SU-DHL-6 (cell line): ENCODE data around the gene ARAP1.

Experiments
- H2AFZ ChIP-seq: fragments of 200-600 bp; sonication (generic); 2 replicates; pipeline ENCODE4 v1.6.1; 2014; ENCODE audit warnings: low read depth, mild to moderate bottlenecking, moderate library complexity, mixed read lengths, antibody characterized with exemption, low read length; ENCODE audit not compliant: severe bottlenecking
- H3F3A ChIP-seq: fragments of 200-600 bp; shearing (Covaris generic); 2 replicates; pipeline ENCODE4 v1.6.0; 2016; ENCODE audit warnings: antibody characterized with exemption, mild to moderate bottlenecking; ENCODE audit not compliant: insufficient read depth
- H3K27ac ChIP-seq: fragments of 200-600 bp; sonication (generic); 2 replicates; pipeline ENCODE4 v1.5.1; 2016; ENCODE audit warnings: low read depth, mild to moderate bottlenecking, low read length, moderate library complexity, mixed read lengths
- H3K27me3 ChIP-seq: fragments of 200-600 bp; sonication (generic), shearing (Covaris generic); 2 replicates; pipeline ENCODE4 v1.6.0; 2014; ENCODE audit warnings: mild to moderate bottlenecking, low read length
- H3K36me3 ChIP-seq: fragments of 200-600 bp; sonication (generic); 2 replicates; pipeline ENCODE4 v1.6.1; 2014; ENCODE audit warnings: mild to moderate bottlenecking, low read length, mixed read lengths
- H3K4me2 ChIP-seq: fragments of 300-600, 200-600 bp; shearing (Covaris generic), sonication (generic); 2 replicates; pipeline ENCODE4 v1.6.0; 2014; ENCODE audit warnings: low read length, low read depth, mild to moderate bottlenecking; ENCODE audit not compliant: poor library complexity, severe bottlenecking
- H3K4me3 ChIP-seq: fragments of 200-600 bp; sonication (generic); 2 replicates; pipeline ENCODE4 v1.5.1; 2014; ENCODE audit warnings: antibody characterized with exemption, low read length, mild to moderate bottlenecking, mixed read lengths; ENCODE audit not compliant: insufficient read depth, poor library complexity, severe bottlenecking
- H3K79me2 ChIP-seq: fragments of 200-600 bp; sonication (generic); 2 replicates; pipeline ENCODE4 v1.6.1; 2014; ENCODE audit warnings: mild to moderate bottlenecking, low read length, moderate library complexity; ENCODE audit not compliant: insufficient read depth
- H3K9ac ChIP-seq: fragments of 200-600 bp; sonication (generic); 2 replicates; pipeline ENCODE4 v1.7.0; 2014; ENCODE audit warnings: mild to moderate bottlenecking, low read length
- H3K9me2 ChIP-seq: fragments of 200-600 bp; sonication (generic); replicated peaks from 2 replicates; pipeline ENCODE4 v1.6.1; 2014; ENCODE audit warnings: low read length; ENCODE audit not compliant: insufficient read depth
- H3K9me3 ChIP-seq: fragments of 200-600 bp; sonication (generic); 2 replicates; pipeline ENCODE4 v1.6.1; 2014; ENCODE audit warnings: low read length, mixed read lengths; ENCODE audit not compliant: insufficient read depth
- H4K20me1 ChIP-seq: fragments of 200-600 bp; sonication (generic); 2 replicates; pipeline ENCODE4 v1.6.1; 2014; ENCODE audit warnings: low read depth, mild to moderate bottlenecking, antibody characterized with exemption, low read length, moderate library complexity, mixed read lengths
- CTCF ChIP-seq: fragments of 200-600 bp; sonication (generic); IDR thresholded peaks from one replicate; pipeline ENCODE4 v1.5.1; 2017; ENCODE audit warnings: antibody characterized with exemption, mild to moderate bottlenecking, low read length, moderate library complexity; ENCODE audit not compliant: insufficient read depth, poor library complexity, severe bottlenecking
- EZH2phosphoT487 ChIP-seq: fragments of 200-600 bp; sonication (generic), shearing (Covaris generic); conservative IDR thresholded peaks from 2 replicates; pipeline ENCODE4 v1.6.1; 2018; ENCODE audit warnings: mild to moderate bottlenecking, antibody characterized with exemption, low read length, moderate library complexity, mixed read lengths

Gene ARAP1

GRCh38 chr11:72763823-72764222, 11.6 kb upstream of the ARAP1 start:
- Histone ChIP-seq H3K27me3 (no peaks in the 10 kb centered on the region), H3K36me3 (no peaks in the 10 kb centered on the region), H3K9me2 (no peaks in the 10 kb centered on the region), H3K4me3 (no peak overlapping the region), H2AFZ (no peak overlapping the region), H3K27ac (no peak overlapping the region), H4K20me1 (no peaks in the 10 kb centered on the region), H3F3A (no peaks in the 10 kb centered on the region), H3K9me3 (no peaks in the 10 kb centered on the region), H3K9ac (no peak overlapping the region), H3K79me2 (no peaks in the 10 kb centered on the region), H3K4me2 (no peak overlapping the region)
- TF ChIP-seq EZH2phosphoT487 (no peak), CTCF (no peak)

- Histone ChIP-seq H3K79me2 (no peaks in the 10 kb centered on the region), H3K9me2 (no peaks in the 10 kb centered on the region), H3K9me3 (no peaks in the 10 kb centered on the region), H3K36me3 (no peaks in the 10 kb centered on the region), H3K9ac (no peak overlapping the region), H4K20me1 (no peaks in the 10 kb centered on the region), H3F3A (no peaks in the 10 kb centered on the region), H2AFZ (no peak overlapping the region), H3K4me2 (no peak overlapping the region), H3K27me3 (no peaks in the 10 kb centered on the region), H3K4me3 (no peak overlapping the region), H3K27ac (no peak overlapping the region)
- TF ChIP-seq EZH2phosphoT487 = no peak
- no peak for TF ChIP-seq CTCF
These were observed 10.6 kb upstream of the ARAP1 start for GRCh38 chr11:72762641-72763304.

- Histone ChIP-seq H3K27ac (no peak overlapping the region), H2AFZ (no peak overlapping the region), H3F3A (no peaks in the 10 kb centered on the region), H3K9ac (no peak overlapping the region), H3K4me2 (no peak overlapping the region), H4K20me1 (no peaks in the 10 kb centered on the region), H3K27me3 (no peaks in the 10 kb centered on the region), H3K9me2 (no peaks in the 10 kb centered on the region), H3K9me3 (no peaks in the 10 kb centered on the region), H3K79me2 (no peaks in the 10 kb centered on the region), H3K4me3 (no peak overlapping the region), H3K36me3 (no peaks in the 10 kb centered on the region)
- no peak for TF ChIP-seq CTCF
These were observed 8.6 kb upstream of the ARAP1 start for GRCh38 chr11:72760539-72761405.
